Eye (tissue), 1 donor: ENCODE results near the gene CLCA1.
"Not testable (repeated sequence)": the region's sequence is repeated elsewhere in the genome, so short reads cannot be mapped to it uniquely, and the experiment has no call there.

Experiments used
- DNase-seq: peaks from one replicate; pipeline ENCODE4 v3.0.0-alpha.2; 2015

The CLCA1 gene

DNA sequence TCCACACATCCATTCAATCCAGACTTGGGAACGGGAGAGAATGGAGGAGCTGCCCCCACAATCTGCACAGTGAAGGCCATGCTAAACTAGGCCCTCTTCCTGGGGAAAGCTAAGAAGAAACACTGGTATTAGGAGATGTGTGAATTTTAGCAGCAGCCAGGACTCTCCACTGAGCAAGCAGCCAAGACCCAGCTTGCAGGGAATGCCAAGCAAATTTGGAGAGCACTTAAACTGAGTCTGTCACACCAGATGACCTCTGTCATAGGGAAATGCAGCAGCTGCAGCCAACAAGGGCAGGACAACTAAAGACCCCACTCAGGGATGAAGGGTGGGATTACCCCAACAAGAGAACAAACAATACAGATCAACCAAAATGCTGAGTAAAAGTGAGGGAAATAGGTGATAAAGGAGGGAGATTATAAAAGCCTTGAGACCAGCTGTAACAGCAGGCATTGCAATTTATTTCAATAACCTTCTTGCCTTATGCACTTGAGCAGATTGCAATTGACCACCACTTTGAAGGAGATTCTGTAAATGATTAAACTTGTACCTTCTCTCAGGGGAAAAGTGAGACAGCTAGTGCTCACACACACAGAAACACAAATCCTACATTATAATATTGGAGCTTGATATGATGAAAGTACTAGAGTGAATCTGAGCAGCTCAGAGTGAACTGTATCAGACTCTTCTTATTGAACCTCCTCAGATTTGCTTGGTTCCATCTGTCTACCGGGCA, 2.5 kb upstream of the CLCA1 start:
- no peak for DNase-seq

DNA sequence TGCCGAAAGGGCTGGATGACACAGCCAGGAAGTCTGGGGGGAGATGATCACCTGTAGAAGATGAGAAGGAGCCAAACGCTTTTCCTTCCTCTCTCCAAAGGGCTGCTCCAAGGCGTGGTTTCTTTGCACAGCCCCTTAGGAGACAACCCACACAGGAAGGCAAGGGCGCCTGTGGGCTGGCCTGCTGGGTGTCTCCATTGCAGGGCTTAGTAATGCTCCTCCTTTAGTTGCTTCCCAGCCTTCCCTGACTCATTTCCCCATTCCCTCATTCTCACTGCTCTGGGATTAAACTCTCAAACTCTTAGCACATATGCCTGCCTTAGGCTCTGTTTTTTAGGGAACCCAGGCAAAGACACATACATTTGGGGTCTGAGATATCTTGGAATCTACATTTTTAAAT, 1.7 kb upstream of the CLCA1 start:
- DNase-seq = no peak

DNA sequence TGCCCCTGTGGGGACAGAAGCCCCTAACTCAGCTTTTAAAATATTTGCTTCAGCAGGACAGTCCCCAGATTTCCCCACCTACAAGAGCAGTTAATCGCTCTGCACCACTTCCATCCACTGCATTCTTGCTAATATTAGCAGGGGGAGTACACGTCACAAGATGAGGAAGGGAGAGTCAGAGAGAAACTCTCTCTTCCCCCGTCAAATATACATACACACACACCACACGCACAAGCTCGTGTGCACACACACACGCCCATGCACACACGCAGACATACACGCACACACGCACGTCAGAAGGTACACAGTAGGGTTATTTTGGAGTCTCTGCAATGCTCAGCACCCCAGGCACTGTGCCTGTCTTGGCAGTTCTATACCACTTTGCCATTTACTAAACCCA, 2.1 kb downstream of the CLCA1 start:
- no peak for DNase-seq

DNA sequence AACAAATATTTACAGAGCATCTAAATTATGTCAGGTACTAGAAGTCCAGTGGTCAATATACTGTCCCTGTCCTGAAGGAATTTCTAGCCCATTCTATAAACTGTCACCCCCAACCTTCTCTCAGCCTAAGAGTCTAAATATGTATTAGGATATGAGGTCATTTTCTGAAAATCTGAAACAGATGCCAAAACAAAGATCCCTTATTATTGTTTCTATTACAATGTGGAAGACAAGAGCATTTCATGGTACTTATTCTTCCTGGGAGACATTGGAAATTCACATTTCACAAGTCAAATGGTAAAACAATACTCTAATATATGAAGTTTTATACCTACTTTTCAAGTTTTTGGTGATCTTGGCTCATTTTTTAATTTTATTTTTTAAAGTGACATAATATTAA, 2.6 kb downstream of the CLCA1 start:
- no peak for DNase-seq

DNA sequence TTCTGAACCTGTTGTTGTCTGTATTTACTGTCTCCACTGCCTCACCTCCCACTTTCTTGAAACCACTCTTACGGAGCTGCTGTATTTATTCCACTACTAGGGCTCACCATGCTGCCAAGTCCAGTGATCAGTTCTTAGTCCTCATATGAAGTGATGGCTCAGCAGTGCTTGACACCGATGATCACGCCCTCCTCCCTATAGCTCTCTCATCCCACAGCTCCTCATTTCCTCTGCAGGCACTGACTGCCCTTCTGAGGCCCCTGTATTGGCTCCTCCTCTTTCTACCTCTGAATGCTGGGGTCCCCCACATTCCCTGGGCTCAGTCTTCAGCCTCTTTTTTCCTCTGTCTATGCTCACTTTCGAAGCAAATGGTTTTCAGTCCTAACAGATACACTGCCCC, 3.4 kb downstream of the CLCA1 start:
- peak; percentile 34 for DNase-seq

DNA sequence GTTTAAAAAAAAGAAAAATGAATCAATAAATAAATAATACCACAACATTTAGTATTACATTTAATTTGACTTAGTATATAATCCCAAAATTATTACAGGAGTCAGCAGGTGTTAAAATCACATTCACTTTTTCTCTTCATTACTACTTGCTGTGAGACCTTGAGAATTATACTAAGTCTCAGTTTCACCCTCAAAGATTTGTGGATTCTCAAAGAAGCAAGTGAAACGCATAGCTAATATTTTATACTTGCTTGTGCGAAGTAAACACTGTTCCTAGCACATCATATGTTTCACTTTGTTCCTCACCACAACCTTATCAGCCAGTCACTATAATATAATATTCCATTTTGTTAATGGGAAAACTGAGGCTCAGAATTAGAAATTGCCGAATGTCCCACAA, 4.0 kb downstream of the CLCA1 start:
- no peak for DNase-seq

DNA sequence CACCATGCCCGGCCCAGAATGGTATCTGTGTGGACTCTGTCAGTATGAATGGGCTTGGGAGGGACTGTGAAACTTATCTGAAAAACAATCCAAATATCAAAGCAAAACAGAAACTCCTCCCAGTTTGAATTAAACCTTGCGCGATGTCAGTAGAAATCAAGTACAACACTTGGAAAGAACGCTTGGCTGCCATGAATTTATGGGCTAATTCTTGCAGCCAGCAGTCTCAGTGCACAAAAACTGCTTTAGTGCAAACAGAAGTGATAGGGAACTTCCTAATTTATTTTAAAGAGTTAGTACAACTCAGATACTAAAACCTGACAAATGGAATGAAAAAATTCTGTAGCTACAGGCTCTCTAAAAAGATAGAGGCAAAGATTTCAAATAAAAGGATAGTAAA, 8.5 kb downstream of the CLCA1 start:
- no peak for DNase-seq

DNA sequence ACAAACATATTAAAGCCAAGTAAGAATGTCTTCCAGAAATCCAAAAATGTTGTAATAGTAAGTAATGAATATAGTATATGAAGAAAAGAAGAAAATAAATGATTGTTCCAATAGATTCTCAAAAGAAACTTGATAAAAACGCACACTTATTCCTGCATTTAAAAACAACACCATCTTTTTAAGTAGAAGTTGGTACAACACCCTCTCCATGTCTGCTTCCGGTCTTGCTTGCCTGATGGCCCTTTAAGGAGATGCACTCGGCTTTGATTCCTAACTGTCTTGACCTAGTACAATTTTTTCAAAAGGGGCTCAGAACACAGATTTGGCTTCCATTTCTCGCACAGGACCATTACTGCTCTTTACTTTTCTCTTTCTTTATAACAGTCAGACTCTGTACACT, 9.0 kb downstream of the CLCA1 start:
- DNase-seq = no peak

DNA sequence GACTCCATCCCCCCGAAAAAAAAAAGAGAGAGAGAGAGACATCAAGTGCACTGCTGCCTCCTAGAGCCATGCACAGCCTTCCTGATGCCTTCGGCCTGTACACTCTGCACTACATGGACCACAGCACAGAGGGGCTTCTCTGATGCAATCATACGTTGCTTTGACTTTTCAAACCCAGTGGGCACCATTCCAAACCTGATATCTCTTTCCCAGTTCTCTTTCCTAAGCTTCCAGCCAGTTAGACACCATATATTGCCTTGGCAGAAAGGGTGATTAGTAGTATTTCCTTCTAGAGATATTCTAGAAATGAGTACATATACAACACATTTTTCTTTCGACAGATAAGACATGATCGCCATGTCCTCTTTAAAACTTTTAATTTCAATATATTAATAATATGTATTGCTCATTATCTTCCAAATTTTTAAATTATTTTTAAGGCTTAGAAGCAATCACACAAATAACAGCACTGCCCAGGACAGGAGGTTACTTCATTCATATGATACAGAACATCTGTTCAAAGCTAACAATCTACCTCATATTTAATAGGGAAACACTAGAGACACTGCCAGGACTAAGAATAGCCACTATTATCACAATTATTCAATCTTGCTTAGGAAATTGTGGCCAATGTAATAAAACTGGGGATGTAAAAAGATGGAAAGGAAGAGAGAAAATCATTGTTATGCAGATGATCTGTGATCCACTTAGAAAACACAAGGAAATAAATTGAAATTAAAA, 9.9 kb downstream of the CLCA1 start:
- DNase-seq = no peak

DNA sequence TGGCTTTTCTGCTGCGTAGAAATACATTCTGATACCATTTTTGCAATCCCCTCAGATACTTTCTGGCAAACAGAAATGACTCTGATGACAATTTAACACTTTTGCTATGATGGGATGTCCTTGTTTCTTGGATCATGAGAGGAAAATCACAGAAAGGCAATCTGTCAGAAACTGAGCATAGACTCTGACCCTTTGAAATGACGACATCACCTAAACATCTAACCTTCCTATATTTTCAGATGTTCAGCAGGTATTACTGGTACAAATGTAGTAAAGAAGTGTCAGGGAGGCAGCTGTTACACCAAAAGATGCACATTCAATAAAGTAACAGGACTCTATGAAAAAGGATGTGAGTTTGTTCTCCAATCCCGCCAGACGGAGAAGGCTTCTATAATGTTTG, 13.2 kb downstream of the CLCA1 start:
- DNase-seq = no peak

DNA sequence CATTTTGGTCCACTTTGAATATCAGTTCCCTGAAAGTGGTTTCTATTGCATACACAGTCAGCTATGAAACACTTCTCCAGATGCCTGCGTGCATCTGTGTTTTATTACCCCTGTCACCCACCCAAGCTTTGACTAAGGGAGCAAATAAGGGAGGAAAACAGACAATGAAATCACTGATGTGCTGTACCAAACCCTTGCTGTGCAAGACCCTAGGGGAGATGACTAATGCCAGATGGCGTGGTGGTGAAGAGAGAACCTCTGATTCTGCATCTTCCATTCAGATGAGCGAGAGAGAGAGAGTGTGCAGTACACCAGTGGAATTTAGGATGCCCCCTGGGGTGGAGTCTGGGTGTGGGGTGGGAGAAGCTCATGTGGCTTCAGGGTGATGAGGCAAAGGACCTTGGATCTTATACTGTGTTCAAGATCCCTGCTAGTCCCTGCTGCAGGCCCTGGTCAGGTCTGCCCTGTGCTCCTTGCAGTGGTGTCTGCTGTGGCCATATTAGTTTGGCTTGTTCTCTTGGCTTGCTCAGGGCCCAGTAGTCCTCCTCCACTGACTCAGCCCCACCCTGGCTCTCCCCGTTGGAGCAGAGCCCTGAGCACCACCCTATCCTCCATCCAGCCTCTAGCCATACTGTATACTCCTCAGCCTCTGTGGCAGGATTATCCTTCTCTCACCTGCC, 18.5 kb downstream of the CLCA1 start:
- DNase-seq = peak; percentile 26

DNA sequence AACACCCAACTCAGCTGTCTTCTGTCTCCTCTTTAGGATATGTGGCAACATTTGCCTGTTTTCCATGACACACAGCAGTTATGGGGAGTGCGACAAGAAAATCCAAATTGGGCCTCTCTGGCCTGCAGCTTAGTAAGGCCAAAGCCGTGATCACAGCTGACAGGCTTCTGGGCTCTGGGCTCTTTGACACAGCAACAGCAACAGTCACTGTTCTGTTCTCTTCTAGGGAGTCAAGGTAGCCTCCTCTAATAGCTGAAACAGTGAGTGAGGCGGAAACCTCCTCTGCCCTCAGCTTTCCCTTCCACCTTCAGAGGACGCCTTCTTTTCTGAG, 19.0 kb downstream of the CLCA1 start:
- DNase-seq = no peak

DNA sequence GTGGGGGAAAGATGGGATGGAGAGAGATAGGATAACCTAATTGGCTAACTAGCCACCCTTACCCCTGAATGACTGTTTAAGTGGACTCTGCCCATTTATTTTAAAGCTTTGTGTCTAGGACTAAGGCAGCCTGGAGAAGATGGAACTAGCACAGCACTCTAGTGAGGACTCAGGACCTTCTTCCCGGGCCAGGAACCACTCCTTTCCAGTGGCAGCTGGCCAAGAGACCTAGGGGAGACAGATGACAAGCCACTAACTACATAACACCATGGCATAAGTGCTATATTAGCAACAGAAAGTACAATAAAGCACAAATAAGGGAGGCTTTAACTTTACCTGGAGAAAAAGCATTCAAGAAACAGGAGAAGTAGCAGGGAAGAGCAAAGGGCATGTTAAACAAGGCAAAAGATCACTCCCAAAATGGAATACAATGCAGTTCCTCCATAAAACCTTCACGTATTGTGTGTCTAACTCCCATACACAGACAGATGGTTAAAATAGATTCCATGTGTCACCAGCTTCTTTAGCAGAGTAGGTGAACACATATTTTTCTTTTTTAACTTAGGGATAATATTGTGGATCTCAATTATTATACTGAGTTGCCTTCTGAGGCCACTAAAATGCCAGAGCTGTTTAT, 20.6 kb downstream of the CLCA1 start:
- DNase-seq = no peak

DNA sequence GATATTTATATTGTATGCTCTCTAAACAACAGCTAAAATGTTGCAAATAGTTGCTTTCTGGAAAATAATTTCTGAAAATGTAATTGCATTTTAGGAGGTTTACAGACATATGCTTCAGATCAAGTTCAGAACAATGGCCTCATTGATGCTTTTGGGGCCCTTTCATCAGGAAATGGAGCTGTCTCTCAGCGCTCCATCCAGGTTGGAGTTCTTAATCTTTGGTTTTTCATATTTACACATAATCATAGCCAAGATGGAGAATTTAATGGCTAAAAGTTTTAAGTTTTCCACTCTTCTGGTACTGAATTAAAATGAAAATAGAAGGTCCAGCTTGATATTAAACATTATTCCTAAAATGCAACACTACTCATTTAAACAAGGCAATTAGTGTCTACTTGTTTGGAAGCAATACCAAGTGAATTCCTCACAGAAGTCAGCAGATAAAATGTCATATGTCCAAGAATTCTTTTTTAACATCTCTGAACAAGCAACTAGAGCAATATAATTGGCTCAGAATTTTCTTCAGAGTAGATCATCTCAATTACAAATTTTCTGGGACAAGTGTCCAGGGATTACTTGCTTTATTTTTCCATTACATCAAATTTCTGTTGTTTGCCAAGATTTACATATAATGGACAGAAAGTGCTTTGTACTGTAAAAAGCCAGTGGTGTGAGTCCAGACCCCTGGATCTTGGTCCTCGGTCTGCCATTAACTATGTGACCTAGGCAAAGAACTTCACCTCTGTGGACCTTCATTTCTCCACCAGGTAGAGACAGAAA, 22.6 kb downstream of the CLCA1 start:
- no peak for DNase-seq

DNA sequence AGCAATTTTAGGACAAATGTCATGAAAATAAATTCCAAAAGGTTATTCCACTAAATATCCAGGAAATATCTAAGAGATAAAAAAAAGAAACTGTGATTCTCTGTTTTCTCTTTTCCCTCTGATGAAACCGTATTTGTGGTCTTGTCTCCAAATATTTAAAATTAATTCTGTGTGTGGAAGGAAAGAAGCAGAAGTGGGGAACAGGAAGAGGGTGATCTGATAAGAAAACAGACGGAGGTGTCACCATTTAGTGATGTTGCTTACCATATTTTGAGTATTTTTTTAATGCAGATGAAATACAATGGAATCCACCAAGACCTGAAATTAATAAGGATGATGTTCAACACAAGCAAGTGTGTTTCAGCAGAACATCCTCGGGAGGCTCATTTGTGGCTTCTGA, 29.6 kb downstream of the CLCA1 start:
- no peak for DNase-seq

DNA sequence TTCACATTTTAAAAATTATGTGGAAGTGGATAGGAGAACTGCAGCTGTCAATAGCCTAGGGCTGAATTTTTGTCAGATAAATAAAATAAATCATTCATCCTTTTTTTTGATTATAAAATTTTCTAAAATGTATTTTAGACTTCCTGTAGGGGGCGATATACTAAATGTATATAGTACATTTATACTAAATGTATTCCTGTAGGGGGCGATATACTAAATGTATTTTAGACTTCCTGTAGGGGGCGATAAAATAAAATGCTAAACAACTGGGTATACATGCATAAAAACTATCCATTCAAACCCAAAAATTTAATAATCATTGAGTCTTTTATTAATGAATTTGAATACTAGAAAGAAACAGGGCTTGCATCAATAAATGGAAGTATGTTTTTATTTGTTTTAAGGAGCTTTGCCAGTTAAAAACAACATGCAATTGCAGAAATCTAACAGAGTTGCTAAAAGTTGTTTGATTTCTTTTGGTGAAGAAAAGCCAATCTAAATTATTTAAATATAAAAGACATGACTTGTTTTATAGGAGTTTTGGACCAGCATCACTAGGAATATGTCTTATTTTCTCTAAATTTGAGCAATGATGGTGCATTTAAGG, 31.4 kb downstream of the CLCA1 start:
- no peak for DNase-seq

DNA sequence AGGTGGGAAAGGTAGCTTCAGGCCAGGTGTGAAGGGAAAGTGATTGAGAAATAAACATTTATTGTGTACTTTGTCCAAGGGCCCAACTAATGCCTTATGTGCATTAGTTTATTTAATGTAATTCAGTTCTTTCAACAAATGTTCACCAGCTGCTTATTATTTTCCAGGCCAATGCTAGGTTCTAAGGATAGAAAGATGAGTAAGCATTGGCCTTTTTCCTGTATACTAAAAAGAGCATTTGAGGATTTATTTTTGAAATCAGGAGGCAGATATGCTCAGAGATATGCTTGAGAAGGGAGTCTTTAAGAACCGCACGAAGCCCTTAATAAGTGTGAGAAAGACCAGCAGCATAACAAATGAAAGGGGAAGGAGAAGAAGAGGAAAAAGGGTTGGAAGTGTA, 32.0 kb downstream of the CLCA1 start:
- no peak for DNase-seq

DNA sequence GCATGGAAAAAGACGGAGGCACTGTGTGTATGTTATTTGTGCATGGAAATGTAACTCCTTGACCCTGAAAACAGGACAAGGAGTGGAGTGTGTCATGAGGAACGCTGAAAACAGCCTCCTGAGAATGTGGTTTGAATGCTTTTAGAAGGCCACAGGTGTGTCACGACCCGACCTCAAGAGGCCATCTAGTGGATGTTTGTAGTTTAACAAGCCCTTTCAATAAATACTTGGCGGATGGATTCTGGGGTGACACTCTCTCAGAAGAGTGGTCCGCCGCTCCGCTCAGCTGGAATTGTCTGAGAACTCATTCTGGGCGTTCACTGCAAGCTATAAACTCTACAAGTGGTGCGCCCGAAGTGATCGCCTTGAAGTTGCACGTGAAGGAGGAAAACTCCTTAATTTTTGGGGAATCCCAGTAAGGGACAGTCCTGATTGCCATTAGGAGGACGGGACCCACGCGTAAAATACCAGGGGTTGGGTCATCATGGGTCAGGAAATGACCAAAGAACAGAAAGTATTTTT, 33.5 kb downstream of the CLCA1 start:
- DNase-seq = not testable (repeated sequence)

DNA sequence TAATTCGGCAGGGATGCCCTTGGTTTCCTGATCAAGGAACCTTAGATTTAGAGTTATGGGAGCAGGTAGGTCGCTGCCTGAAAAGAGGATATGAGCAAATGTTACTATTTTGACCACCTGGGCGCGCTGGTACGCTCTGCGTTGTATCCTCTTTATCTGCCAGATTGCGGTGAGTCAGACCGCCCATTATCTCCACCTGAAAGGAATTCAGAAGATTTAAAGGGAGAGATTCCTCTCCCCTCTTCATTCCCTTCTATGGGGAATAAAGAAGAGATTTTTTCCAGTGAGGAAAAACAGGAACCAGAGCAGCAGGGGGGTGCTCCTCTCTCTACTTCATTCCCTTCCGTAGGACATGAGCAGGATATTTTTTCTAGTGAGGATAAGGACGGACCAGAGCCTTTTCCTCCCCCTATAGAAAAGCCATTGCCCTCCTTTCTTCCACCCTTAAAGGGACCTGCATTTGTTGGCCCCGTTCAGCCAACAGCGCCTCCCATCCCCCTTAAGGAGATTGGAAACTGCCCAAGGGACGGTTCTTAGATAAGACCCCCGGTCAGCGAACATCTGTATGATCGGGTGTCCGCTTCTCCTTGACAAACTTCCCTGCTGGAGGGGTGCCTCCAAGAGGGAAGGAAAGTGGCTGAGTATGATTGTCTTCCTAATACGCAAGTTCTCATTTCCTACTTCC, 34.1 kb downstream of the CLCA1 start:
- DNase-seq = no peak

DNA sequence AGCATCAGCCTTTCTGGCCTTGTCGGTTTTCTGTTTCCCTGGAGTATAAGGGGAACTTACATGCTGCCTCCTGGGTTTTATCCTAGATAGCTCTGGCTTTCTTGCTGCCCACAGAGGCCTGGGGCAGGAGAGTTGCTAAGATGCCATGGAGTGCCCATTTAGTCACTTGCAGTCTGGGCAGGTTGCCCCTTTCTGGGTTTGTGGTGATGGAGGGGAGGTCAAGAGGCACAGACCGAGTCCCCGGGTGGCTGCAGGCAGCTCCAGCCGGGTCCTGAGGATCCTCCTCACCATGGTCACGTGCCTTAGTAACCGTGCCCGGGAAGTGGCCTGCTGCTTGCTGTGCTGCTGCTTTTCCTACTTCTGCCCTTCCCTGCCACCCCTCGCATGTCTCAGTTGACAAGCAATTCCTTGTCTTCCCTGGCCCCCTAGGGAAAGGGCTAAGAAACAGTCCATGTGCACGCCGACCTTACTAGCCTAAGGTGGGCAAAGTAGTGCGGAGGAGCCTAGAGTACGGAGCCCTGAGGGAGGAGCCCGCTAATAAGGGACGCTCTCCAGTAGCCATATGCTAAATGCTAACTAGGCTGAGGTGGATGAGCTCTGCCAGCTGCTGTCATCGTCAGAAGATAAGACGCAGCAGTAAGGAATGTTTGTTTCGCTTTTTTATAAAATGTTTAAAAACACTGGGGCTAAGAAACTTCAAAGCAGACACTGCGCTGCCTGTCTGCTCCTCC, 34.8 kb downstream of the CLCA1 start:
- peak; percentile 32 for DNase-seq

DNA sequence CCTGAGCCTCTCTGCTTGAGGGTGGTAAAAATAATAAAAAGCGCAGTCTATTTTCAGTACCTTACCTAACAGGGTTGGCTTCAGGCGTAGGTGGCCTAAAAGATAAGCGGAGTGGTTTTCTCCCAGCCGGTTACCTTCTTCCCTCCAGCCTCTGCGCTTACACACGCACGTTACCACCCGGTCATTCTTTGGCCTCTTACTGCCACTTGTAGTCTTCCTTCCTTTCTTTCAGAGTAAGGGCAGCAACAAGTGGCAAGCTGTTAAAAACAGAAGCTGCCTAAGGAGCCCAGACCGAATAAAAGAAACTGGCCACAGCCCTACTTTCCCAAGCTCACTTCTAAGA, 35.4 kb downstream of the CLCA1 start:
- no peak for DNase-seq
